NB4 (cell line): ENCODE data around the gene KCNQ5.

Source experiments
- DNase-seq: peaks from one replicate; pipeline ENCODE4 v3.0.0; 2010; ENCODE audit warnings: low read depth
- H3K4me3 ChIP-seq: one replicate; pipeline ENCODE4 v1.5.1; 2011; ENCODE audit warnings: mild to moderate bottlenecking, low read depth, low read length, moderate library complexity
- MAX ChIP-seq: IDR thresholded peaks from 2 replicates; pipeline ENCODE4 v1.6.1; 2011; ENCODE audit warnings: low read depth, low read length
- MYC ChIP-seq: IDR thresholded peaks from 2 replicates; pipeline ENCODE4 v1.6.1; 2011; ENCODE audit warnings: low read depth, low read length
- POLR2A ChIP-seq: IDR thresholded peaks from 2 replicates; pipeline ENCODE4 v1.6.1; 2011; ENCODE audit warnings: mild to moderate bottlenecking; ENCODE audit not compliant: insufficient read length; ENCODE audit errors: extremely low read depth
- TF ChIP-seq, protein P1 (sequence below): IDR thresholded peaks from one replicate; pipeline ENCODE4 v1.5.1; 2012; ENCODE audit warnings: low read depth, low read length

KCNQ5 gene

DNA sequence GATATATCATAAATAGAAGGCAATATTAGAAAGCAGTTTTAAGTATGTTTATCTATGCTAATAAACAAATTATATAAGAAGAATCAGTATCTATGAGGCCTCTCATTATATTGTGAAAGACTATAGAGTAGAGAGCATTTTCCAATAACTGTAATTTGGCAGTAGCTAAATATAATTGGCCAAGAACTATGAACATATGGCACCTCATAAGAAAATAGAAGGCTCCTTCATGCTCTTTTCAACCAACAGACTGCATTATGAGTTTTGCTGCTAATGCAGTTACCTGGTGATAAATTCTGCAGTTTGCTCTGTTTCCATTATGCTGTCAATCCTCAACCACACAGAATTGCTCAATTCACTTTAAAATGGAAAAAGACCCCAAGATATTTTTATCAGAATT lies 382.4 kb downstream of the KCNQ5 start:
- TF ChIP-seq MYC, result no peak
- TF ChIP-seq MAX, result no peak
- TF ChIP-seq POLR2A, result no peak
- TF ChIP-seq, protein P1, sequence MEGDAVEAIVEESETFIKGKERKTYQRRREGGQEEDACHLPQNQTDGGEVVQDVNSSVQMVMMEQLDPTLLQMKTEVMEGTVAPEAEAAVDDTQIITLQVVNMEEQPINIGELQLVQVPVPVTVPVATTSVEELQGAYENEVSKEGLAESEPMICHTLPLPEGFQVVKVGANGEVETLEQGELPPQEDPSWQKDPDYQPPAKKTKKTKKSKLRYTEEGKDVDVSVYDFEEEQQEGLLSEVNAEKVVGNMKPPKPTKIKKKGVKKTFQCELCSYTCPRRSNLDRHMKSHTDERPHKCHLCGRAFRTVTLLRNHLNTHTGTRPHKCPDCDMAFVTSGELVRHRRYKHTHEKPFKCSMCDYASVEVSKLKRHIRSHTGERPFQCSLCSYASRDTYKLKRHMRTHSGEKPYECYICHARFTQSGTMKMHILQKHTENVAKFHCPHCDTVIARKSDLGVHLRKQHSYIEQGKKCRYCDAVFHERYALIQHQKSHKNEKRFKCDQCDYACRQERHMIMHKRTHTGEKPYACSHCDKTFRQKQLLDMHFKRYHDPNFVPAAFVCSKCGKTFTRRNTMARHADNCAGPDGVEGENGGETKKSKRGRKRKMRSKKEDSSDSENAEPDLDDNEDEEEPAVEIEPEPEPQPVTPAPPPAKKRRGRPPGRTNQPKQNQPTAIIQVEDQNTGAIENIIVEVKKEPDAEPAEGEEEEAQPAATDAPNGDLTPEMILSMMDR, result no peak
- no peak overlapping the region for H3K4me3 ChIP-seq
- DNase-seq, result no peak

- DNase-seq, result no peak
- TF ChIP-seq MYC (no peak), POLR2A (no peak), MAX (no peak)
- TF ChIP-seq, protein P1, result no peak
- no peak overlapping the region for H3K4me3 ChIP-seq
Measured at GRCh38 chr6:73004861-73005260, 383.0 kb downstream of the KCNQ5 start.

GRCh38 chr6:73006146-73006545 lies 384.3 kb downstream of the KCNQ5 start:
- TF ChIP-seq MYC, result no peak
- TF ChIP-seq POLR2A, result no peak
- TF ChIP-seq MAX, result no peak
- TF ChIP-seq, protein P1, result no peak
- no peak overlapping the region for H3K4me3 ChIP-seq
- no peak for DNase-seq

- TF ChIP-seq, protein P1, result no peak
- TF ChIP-seq MYC, result no peak
- no peak for TF ChIP-seq POLR2A
- H3K4me3 ChIP-seq, result no peak overlapping the region
- DNase-seq, result no peak
Measured at GRCh38 chr6:73011945-73012344, 390.1 kb downstream of the KCNQ5 start.

GRCh38 chr6:73017476-73017875 lies 395.6 kb downstream of the KCNQ5 start:
- TF ChIP-seq MAX, result no peak
- TF ChIP-seq MYC, result no peak
- TF ChIP-seq POLR2A, result no peak
- TF ChIP-seq, protein P1, result no peak

DNA sequence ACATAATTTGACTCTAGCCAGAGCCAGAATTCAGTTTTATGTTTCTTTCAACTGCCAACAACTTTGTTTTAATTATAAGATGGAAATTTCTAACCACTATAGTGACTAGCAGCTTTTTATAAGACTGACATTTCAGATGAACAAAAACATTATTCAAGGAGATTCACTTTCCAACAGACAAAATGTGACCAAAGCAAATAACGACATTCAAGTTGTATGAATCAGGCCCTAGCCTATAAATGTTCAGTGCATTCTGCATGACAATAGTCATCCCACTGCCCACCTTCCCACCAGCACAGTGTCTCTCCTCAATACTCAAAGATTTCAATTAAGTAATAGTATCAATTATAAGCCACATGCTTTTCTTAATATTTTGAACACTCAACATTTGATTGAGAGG lies 402.7 kb downstream of the KCNQ5 start:
- DNase-seq, result no peak
- H3K4me3 ChIP-seq, result no peak overlapping the region
- no peak for TF ChIP-seq POLR2A

More at GRCh38 chr6:73017476-73017875, 395.6 kb downstream of the KCNQ5 start:
- H3K4me3 ChIP-seq, result no peak overlapping the region
- DNase-seq, result no peak

DNA sequence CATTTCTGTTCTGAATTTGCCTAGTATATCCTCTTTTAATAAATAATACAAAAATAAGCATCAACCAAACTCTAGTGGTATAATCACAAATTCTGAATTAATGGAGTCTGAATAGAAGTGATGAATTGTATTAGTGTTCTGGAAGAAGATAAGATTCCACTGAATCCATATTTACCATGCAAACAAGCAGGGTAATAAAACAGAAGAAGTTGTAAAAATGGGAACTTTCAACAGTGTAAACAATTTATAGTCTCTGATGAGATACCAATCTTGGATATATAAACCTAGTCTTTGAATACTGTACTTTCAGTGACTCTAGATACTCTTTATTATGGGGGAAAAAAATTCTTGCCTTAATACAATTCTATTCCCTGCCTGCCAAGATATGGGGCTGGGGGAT lies 405.8 kb downstream of the KCNQ5 start:
- H3K4me3 ChIP-seq, result no peak overlapping the region
- no peak for DNase-seq
- no peak for TF ChIP-seq MAX
- TF ChIP-seq MYC, result no peak
- TF ChIP-seq, protein P1, result no peak
- TF ChIP-seq POLR2A, result no peak
